Spleen (tissue), 7 donors: Measurements from ENCODE around the gene RPTOR.

ENCODE experiments used
- CTCF ChIP-seq, 11 experiments: fragments of 200-600 bp in 7 of 11; fragments of 450-650 bp in 4 of 11; sonication (generic) in 4 of 11; IDR thresholded peaks in 8 of 11; conservative IDR thresholded peaks in 3 of 11; 1 replicate in 7 of 11; 2 replicates in 4 of 11; pipeline versions ENCODE4 v1.4.0 to v1.8.0; 2016 to 2021; ENCODE audit warnings: antibody characterized with exemption in 11 of 11, inconsistent platforms in 4 of 11, mild to moderate bottlenecking in 1 of 11
- POLR2A ChIP-seq, 3 donors: fragments of 450-650 bp; IDR thresholded peaks; one replicate each; pipeline ENCODE4 v1.5.1; 2017; ENCODE audit warnings: antibody characterized with exemption in 3 of 3, mild to moderate bottlenecking in 1 of 3
- donor health status: DM: no; HTN: no; CAD: no; lungs with moderate emphysema.
- donor health status: DM: no; HTN: no; CAD: no.
- donor health status: DM: no; HTN: no; CAD: no.

GRCh38 chr17:80780381-80781198 is 236.0 kb downstream of the RPTOR start:
- no peak for TF ChIP-seq CTCF (IDR thresholded peaks at IDR 0.05 in 8 of 11, conservative IDR thresholded peaks at IDR 0.05 in 3 of 11)
- TF ChIP-seq POLR2A (IDR thresholded peaks at IDR 0.05), result no peak
